ENCODE data around the gene OSBPL2. TPM values are rescaled to one million over a fixed set of nuclear protein-coding genes. Genes with fewer than 3 reads are reported as not detected.

The OSBPL2 gene
- total RNA-seq, 2 experiments from 2014 or later: 30.2 to 30.9 TPM

DNA sequence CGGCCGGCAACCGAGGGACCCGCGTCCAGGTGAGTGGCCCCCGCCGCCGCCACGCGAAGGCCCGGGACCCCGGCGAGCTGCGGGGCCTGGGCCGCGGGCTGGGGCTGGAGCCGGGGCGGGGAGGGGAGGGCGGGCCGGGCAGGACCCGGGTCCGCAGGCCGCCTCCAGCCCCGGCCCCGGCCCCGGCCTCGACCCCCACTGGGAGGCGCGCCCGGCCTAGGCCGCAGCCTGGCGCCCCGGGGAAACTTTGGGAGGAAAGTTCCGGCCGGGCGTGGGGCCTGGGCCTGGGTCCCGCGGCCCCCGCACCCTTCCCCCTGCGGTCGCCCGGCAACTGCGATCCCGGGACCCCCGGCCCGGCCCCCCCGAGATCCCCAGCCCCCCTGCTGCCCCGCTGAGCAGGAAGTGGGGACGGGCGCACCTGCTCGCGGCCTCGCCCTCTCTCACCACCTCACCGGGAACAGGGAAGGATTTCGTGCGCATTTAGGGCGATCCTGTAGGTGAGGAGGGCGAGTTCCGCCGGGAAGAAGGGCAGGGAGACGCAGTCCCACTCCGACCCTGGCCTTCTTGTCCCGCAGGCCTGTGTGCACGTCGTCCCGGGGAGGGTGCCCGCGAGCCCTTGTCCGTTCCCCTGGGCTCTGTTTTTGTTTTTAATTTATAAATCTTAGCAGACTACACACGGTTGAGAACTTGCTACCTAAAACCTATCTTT lies 402 bp downstream of the OSBPL2 start:
- Mint-ChIP-seq H3K4me3 (peak overlapping the region; percentile 81), H3K27ac (peak overlapping the region; percentile 87), H3K27me3 (no peaks in the 10 kb centered on the region), H3K36me3 (ENCODE audit: low read depth) (peaks cover 5% of the 10 kb centered on the region), H3K9me3 (no peaks in the 10 kb centered on the region), H3K4me1 (peaks cover 41% of the 10 kb centered on the region)
- peak; percentile 26 for DNase-seq
- POLR2A ChIA-PET: no interaction called here
- CTCF ChIA-PET: no interaction called here

DNA sequence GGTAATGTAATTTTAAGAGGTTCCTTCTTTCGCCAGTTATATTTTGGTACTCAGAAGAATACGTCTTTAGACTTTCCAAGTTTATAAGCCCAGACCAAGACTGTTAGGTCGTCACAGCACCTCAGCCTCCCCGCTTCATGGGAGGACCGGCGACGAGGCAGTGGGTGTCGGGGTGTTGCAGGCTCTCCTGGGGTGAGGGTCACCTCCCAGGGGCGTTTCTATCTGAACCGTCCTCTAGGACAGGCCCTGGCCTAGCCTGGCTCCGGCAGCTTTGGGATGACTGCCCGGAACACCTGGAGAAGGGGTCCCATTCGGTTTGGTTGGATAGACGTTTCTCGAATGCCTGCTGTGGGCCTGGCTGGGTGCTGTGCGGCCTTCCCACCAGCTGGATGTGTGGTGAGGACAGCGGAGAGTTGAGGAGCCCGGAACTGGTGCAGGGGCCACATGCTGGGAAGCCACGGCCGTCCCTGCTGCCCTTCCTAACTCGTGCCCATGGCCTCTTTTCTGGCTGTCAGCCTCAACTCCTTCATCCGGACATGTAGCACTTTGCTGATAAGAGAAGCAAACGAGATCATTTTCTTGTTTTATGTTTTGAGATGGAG lies 1.1 kb downstream of the OSBPL2 start:
- DNase-seq: no peak
- ChIA-PET CTCF (no interaction called here), POLR2A (no interaction called here)
- H3K4me1 Mint-ChIP-seq: peaks cover 44% of the 10 kb centered on the region
- H3K27ac Mint-ChIP-seq: peak overlapping the region; percentile 87
- no peaks in the 10 kb centered on the region for H3K27me3 Mint-ChIP-seq
- peak overlapping the region; percentile 81 for H3K4me3 Mint-ChIP-seq
- no peaks in the 10 kb centered on the region for H3K9me3 Mint-ChIP-seq
- peaks cover 5% of the 10 kb centered on the region for H3K36me3 Mint-ChIP-seq (ENCODE audit: low read depth)

DNA sequence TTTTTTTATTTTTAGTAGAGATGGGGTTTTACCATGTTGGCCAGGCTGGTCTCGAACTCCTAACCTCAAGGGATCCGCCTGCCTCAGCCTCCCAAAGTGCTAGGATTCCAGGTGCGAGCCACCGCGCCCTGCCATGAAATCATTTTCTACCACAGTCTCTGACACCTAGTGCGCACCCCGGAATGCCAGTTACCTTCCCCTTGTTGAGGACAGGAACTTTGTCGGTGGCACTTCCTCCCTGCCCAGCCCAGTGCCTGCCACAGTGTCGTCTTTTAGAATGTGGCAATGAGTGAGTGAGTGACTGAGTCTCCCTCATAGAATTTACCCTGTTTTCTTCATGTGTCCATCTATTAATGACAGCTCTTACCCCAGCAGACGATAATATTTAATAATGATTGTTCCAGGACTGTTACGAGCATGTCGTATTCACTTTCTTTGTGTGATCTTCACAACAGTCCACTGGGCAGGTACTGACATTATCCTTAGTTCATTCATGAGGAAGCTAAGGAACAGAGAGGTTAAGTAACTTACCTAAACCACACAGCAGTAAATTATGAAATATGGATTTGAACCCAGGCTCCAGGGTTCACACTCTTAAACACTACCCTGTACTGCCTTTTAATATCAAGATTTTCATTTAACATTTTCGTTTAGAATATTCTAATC lies 1.8 kb downstream of the OSBPL2 start:
- H3K27ac Mint-ChIP-seq: peak overlapping the region; percentile 1
- POLR2A ChIA-PET: no interaction called here
- H3K36me3 Mint-ChIP-seq (ENCODE audit: low read depth): peaks cover 5% of the 10 kb centered on the region
- H3K27me3 Mint-ChIP-seq: no peaks in the 10 kb centered on the region
- no peaks in the 10 kb centered on the region for H3K9me3 Mint-ChIP-seq
- CTCF ChIA-PET: interaction anchor here (0.9 kb wide), 1 partner anchor 229 kb away, joined by 3 read pairs; no protein-coding TSS in a partner anchor
- peaks cover 51% of the 10 kb centered on the region for H3K4me1 Mint-ChIP-seq
- H3K4me3 Mint-ChIP-seq: peak overlapping the region; percentile 81
- DNase-seq: no peak

DNA sequence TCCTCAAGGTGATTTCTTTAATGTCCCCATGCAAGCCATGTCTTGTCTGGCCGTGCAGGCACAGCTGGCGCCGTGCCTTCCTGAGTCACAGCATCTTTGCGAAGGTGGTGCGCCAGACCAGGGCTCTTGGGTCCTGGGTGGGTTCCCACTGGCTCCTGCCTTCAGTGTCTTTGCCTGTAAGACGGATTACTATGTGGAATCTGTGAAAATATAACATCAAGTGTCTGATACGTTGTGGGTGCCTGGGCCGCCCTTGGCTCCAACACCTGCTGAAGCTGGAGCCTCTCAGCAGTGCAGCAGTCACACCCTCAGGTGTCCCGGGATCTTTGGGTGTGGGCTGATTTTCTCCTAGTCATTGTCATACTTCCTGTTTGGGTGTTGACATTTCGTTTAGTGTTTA lies 3.2 kb downstream of the OSBPL2 start:
- ChIA-PET POLR2A (no interaction called here), CTCF (no interaction called here)
- no peak for DNase-seq
- no peaks in the 10 kb centered on the region for H3K9me3 Mint-ChIP-seq
- H3K27me3 Mint-ChIP-seq: no peaks in the 10 kb centered on the region
- H3K36me3 Mint-ChIP-seq (ENCODE audit: low read depth): peaks cover 5% of the 10 kb centered on the region
- H3K4me1 Mint-ChIP-seq: peaks cover 51% of the 10 kb centered on the region
- peak overlapping the region; percentile 76 for H3K27ac Mint-ChIP-seq
- H3K4me3 Mint-ChIP-seq: no peak overlapping the region

DNA sequence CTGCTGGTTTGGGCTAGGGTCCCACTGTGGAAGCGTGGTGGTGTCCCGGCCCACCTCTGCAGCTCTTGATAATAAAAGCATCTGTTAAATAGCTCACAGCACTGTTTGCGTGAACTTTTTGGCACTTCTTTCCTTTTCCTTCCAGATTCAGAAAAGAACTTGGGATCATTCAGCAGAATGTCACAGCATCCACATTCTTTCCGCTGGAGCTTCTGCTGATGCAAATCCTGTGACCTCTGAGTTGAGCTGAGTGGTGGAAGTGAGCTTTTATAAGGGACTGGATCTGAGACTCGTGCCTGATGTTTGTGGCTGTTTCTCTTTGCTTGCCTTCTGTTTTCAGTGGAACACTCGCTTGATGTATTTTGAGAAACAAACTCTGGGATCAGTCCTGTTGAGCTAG lies 3.9 kb downstream of the OSBPL2 start:
- Mint-ChIP-seq H3K4me1 (peaks cover 51% of the 10 kb centered on the region), H3K27ac (no peak overlapping the region), H3K36me3 (ENCODE audit: low read depth) (peaks cover 5% of the 10 kb centered on the region), H3K9me3 (no peaks in the 10 kb centered on the region), H3K27me3 (no peaks in the 10 kb centered on the region), H3K4me3 (no peak overlapping the region)
- DNase-seq: no peak
- POLR2A ChIA-PET: no interaction called here
- CTCF ChIA-PET: no interaction called here

DNA sequence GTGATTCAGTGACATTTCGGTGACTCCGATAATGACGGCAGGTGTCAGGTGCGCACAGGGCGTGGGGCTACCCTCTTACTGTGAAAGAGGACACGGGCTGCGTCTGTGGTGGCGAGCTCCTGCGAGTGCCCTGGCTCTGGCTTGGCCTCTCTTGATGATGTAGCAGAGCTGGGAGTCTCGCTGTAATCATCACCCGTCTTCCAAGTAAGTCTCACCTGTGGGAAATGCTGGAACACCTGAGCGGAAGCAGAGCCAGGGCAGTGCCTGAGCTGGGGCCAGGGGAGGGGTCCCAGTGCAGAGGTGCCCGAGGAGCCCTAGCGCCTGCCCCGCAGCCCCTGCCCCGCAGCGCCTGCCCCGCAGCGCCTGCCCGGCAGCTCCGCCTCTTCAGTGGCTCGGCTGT lies 4.8 kb downstream of the OSBPL2 start:
- H3K27ac Mint-ChIP-seq: no peak overlapping the region
- CTCF ChIA-PET: interaction anchor here (1.1 kb wide), 1 partner anchor 36 kb away, joined by 3 read pairs; no protein-coding TSS in a partner anchor

DNA sequence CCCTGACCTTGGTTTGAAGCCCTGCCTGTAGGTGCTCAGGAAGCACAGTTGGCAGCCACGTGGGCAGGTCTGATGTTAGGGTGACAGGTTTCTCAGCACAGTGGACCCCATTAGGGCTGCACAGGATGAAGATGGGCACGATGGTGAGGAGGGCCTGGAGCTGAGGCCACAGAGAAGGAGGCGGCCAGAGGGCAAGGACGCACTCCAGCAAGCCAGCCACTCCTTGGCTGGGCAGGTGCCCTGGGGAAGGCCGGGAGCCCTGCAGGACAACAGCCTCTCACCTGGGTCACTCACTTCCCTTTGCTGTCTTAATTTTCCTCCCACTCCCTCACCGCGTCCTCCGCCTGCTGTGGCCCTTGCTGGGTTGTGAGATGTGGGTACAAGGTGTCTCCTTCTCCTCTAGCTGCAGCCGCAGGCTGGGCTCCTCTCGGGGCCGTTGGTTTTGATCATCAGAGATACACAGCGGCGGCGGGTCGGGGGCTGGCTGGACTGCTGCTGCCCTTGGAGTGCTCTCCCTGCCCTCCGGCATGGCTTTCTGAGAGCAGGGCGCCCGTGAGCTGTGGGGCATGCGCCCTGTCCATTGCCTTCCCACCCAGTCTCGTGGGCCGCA lies 5.7 kb downstream of the OSBPL2 start:
- ChIA-PET CTCF (interaction anchor here (1.1 kb wide), 1 partner anchor 35 kb away, joined by 3 read pairs; no protein-coding TSS in a partner anchor), POLR2A (no interaction called here)
- DNase-seq: no peak
- no peak overlapping the region for H3K27ac Mint-ChIP-seq
- peaks cover 5% of the 10 kb centered on the region for H3K36me3 Mint-ChIP-seq (ENCODE audit: low read depth)
- no peaks in the 10 kb centered on the region for H3K27me3 Mint-ChIP-seq
- H3K4me3 Mint-ChIP-seq: no peak overlapping the region
- H3K9me3 Mint-ChIP-seq: no peaks in the 10 kb centered on the region
- peaks cover 43% of the 10 kb centered on the region for H3K4me1 Mint-ChIP-seq

More for the DNA sequence above, 4.8 kb downstream of the OSBPL2 start:
- H3K9me3 Mint-ChIP-seq: no peaks in the 10 kb centered on the region
- peaks cover 44% of the 10 kb centered on the region for H3K4me1 Mint-ChIP-seq
- no peaks in the 10 kb centered on the region for H3K27me3 Mint-ChIP-seq
- POLR2A ChIA-PET: no interaction called here
- no peak for DNase-seq
- no peak overlapping the region for H3K4me3 Mint-ChIP-seq
- peaks cover 5% of the 10 kb centered on the region for H3K36me3 Mint-ChIP-seq (ENCODE audit: low read depth)

DNA sequence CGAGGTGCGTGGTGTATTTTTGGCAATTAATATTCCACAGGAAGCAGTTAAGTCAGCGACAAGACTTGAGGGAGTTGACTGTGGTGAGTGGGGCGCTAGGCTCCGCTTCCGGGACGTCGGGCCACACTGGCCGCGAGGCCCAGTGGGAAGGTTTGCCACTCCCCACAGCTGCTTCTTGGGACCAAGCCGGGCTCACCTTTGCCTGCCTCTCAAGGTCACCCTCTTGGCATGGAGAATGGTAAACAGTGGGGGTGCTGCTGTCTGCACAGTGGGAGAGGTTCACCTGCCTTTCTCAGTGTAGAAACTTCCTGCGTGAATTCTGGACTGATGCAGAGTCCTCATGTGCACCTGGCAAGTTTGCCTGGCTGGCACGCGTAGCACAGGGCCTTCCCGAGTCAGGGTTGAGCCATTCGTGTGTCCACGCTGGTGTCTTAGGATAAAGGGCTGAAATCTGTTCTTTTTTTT lies 6.4 kb downstream of the OSBPL2 start:
- no peak overlapping the region for H3K4me3 Mint-ChIP-seq
- H3K27me3 Mint-ChIP-seq: no peaks in the 10 kb centered on the region
- H3K27ac Mint-ChIP-seq: no peak overlapping the region
- H3K4me1 Mint-ChIP-seq: peaks cover 38% of the 10 kb centered on the region
- peaks cover 5% of the 10 kb centered on the region for H3K36me3 Mint-ChIP-seq (ENCODE audit: low read depth)
- no peak for DNase-seq
- ChIA-PET POLR2A (no interaction called here), CTCF (no interaction called here)
- no peaks in the 10 kb centered on the region for H3K9me3 Mint-ChIP-seq

DNA sequence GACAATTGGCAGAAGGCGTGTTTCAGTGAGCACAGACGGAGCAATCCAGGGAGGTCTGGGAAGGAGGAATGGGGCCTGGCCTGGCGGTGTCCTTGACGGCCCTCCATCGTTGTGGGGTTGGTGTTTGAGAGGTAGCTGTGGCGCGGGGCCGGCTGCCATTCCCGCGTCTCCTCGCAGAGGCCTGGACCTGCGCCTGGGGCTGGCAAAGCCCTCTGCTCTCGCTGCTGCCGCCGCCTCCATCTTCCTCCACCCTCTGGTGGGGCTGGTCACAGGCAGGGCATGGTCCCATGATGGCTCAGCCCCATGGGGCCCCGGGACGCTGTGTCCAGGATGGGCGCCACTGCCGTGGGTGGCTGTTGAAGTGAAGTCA lies 7.6 kb downstream of the OSBPL2 start:
- Mint-ChIP-seq H3K27me3 (no peaks in the 10 kb centered on the region), H3K4me1 (peaks cover 26% of the 10 kb centered on the region), H3K9me3 (no peaks in the 10 kb centered on the region), H3K4me3 (no peak overlapping the region), H3K27ac (no peak overlapping the region), H3K36me3 (ENCODE audit: low read depth) (peaks cover 5% of the 10 kb centered on the region)
- POLR2A ChIA-PET: no interaction called here
- CTCF ChIA-PET: interaction anchor here (0.9 kb wide), 1 partner anchor 23 kb away, joined by 3 read pairs; no protein-coding TSS in a partner anchor
- DNase-seq: no peak

DNA sequence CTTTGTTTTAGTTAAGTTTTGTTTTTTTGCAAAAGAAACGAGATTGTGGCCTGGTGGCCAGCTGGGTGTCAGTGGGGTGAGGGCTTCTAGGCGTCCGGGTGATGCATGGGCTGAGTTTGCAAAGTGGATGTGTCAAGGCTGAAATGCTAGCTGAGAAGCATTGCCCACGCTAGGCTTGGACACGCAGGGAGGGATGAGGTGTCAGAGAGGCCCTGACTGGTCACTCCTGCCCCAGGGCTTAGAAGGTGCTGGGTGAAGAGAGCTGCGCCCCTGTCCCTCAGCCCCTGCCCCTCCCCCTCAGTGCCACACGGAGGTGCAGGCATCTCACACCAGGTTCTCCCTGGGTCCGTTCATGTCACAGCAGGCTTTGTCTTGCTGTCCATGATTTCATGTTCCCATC lies 8.1 kb downstream of the OSBPL2 start:
- H3K36me3 Mint-ChIP-seq (ENCODE audit: low read depth): peaks cover 4% of the 10 kb centered on the region
- peaks cover 22% of the 10 kb centered on the region for H3K4me1 Mint-ChIP-seq
- no peaks in the 10 kb centered on the region for H3K9me3 Mint-ChIP-seq
- CTCF ChIA-PET: interaction anchor here (0.9 kb wide), 1 partner anchor 23 kb away, joined by 3 read pairs; no protein-coding TSS in a partner anchor
- H3K27me3 Mint-ChIP-seq: no peaks in the 10 kb centered on the region
- no peak overlapping the region for H3K27ac Mint-ChIP-seq
- no peak for DNase-seq
- no peak overlapping the region for H3K4me3 Mint-ChIP-seq
- POLR2A ChIA-PET: no interaction called here

DNA sequence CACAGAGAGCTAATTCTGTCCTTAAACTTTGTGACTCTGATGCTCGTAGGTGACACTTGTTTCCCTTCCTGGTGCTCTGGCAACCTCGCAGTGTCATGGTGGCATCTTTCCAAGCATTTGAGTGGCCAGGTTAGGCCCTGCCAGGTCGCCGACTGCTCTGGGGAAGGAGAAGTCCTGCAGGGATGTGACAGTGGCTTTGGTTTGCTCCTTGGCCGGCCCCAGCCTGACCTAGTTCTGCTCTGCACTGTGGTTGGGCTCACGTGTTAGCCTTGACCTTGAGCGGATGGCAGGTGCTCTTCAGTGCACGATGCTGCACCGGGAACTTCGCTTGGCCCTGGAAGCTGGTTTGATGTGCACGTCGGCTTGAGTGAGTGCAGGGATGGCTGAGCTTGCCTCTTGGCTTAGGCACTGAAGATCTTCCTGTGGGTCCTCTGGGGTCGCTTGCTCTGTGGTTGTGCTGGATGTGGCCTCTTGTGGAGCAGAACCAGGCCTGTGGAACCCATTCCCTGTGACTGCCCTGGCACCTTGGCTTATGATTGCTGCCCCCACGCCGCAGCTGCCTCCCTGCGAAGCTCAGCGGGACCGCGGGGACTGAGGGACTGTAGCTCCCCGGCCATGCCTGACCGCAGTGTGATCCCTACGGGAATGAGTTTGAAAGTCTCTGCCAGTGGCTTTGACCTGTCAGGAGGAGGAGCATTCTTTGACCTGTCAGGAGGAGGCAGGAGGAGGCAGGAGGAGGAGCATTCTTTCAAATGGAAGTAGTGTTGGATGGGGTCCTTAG lies 8.7 kb downstream of the OSBPL2 start:
- H3K4me1 Mint-ChIP-seq: peaks cover 16% of the 10 kb centered on the region
- ChIA-PET POLR2A (no interaction called here), CTCF (interaction anchor here (0.9 kb wide), 1 partner anchor 22 kb away, joined by 3 read pairs; no protein-coding TSS in a partner anchor)
- H3K27ac Mint-ChIP-seq: no peak overlapping the region
- no peak overlapping the region for H3K4me3 Mint-ChIP-seq
- no peaks in the 10 kb centered on the region for H3K27me3 Mint-ChIP-seq
- H3K36me3 Mint-ChIP-seq (ENCODE audit: low read depth): no peaks in the 10 kb centered on the region
- no peak for DNase-seq
- no peaks in the 10 kb centered on the region for H3K9me3 Mint-ChIP-seq

DNA sequence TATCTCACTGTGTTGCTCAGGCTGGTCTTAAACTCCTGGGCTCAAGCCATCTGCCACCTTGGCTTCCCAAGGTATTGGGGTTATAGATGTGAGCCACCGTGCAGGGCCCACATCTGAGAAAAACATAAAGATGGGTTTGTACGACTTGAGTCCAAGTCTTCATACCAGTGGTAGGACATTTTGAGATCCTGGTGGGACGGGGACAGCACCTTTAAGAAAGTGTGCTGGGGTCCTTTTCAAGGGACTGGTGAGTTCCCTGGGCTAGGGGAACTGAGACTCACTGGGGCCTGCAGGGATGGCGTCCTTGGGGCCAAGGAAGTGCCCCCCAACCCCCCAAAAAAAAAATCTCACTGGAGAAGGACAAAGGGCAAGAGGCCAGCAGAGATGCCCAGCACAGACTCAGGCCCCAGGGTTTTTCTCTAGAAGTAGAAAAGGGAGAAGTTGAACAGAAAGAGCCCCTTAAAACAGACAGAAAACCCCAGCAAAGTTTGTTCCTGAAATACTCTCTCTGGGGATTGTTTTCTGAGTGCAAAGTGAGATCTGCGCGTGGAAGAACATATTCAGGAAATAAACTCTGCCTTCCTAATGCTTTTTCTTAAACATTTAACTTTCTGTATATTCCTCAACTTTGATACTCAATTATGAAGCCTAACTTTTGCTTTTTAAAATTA lies 10.7 kb downstream of the OSBPL2 start:
- H3K4me3 Mint-ChIP-seq: no peak overlapping the region
- H3K9me3 Mint-ChIP-seq: no peaks in the 10 kb centered on the region
- H3K27me3 Mint-ChIP-seq: no peaks in the 10 kb centered on the region
- no peak for DNase-seq
- ChIA-PET CTCF (no interaction called here), POLR2A (no interaction called here)
- no peaks in the 10 kb centered on the region for H3K36me3 Mint-ChIP-seq (ENCODE audit: low read depth)
- H3K27ac Mint-ChIP-seq: no peak overlapping the region
- peaks cover 13% of the 10 kb centered on the region for H3K4me1 Mint-ChIP-seq
